AG09319 (cell line): Measurements from ENCODE around the gene TYW5.

Experiments
- DNase-seq: peaks from one replicate; pipeline ENCODE4 v3.0.0-alpha.2; 2010; ENCODE audit warnings: low read depth; ENCODE audit errors: extremely low read depth
- TF ChIP-seq, protein P1 (sequence below): IDR thresholded peaks from 2 replicates; pipeline ENCODE4 v1.5.1; 2011; ENCODE audit warnings: low read depth, mild to moderate bottlenecking, inconsistent platforms, low read length, moderate library complexity

TYW5 gene

DNA sequence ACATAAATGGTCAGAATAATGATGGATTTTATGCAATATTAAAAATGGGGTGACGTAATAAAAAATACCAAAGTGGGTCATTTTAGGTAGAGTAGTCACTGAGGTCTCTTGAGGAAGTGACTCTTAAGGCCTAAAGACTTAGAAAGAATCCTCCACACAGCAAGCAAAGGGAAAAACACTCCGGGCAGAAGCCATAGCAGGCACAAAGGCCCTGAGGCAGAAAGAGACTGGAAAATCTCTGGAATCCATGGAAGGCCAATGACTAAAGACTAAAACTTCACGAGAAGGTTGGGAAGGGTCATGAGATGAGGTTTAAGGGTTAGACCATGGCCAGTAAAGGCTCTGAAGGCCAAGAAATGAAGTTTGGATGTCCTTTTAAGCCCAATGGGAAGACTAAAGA lies 37.0 kb upstream of the TYW5 start:
- TF ChIP-seq, protein P1, sequence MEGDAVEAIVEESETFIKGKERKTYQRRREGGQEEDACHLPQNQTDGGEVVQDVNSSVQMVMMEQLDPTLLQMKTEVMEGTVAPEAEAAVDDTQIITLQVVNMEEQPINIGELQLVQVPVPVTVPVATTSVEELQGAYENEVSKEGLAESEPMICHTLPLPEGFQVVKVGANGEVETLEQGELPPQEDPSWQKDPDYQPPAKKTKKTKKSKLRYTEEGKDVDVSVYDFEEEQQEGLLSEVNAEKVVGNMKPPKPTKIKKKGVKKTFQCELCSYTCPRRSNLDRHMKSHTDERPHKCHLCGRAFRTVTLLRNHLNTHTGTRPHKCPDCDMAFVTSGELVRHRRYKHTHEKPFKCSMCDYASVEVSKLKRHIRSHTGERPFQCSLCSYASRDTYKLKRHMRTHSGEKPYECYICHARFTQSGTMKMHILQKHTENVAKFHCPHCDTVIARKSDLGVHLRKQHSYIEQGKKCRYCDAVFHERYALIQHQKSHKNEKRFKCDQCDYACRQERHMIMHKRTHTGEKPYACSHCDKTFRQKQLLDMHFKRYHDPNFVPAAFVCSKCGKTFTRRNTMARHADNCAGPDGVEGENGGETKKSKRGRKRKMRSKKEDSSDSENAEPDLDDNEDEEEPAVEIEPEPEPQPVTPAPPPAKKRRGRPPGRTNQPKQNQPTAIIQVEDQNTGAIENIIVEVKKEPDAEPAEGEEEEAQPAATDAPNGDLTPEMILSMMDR, result no peak

GRCh38 chr2:199991691-199992090 lies 36.4 kb upstream of the TYW5 start:
- DNase-seq, result no peak

More for the DNA sequence above, 37.0 kb upstream of the TYW5 start:
- DNase-seq, result no peak

GRCh38 chr2:199989822-199990221 lies 34.5 kb upstream of the TYW5 start:
- TF ChIP-seq, protein P1, result no peak

More at GRCh38 chr2:199991691-199992090, 36.4 kb upstream of the TYW5 start:
- TF ChIP-seq, protein P1, result no peak

GRCh38 chr2:199988151-199988550 lies 32.9 kb upstream of the TYW5 start:
- DNase-seq, result no peak
- TF ChIP-seq, protein P1, result no peak

More at GRCh38 chr2:199989822-199990221, 34.5 kb upstream of the TYW5 start:
- DNase-seq, result no peak

DNA sequence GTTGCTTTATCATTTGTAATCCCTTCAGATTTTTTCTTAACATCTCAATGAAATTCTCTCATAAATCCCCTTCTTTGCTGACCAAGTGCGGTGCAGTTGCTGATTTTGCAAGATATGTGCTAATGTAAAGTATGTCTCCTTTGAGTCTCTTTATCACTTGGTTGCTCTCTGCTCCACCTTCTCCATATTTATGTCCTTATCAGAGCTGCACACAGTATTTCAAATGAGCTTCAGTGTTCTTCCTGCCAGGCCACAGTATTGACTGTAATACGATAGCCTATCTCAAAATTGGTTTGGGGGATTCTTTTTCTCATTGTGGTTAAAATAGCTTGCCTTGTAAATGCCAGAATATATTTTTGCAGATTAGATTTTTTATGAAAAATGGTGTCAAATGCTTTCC lies 32.3 kb upstream of the TYW5 start:
- TF ChIP-seq, protein P1, result no peak
- no peak for DNase-seq

DNA sequence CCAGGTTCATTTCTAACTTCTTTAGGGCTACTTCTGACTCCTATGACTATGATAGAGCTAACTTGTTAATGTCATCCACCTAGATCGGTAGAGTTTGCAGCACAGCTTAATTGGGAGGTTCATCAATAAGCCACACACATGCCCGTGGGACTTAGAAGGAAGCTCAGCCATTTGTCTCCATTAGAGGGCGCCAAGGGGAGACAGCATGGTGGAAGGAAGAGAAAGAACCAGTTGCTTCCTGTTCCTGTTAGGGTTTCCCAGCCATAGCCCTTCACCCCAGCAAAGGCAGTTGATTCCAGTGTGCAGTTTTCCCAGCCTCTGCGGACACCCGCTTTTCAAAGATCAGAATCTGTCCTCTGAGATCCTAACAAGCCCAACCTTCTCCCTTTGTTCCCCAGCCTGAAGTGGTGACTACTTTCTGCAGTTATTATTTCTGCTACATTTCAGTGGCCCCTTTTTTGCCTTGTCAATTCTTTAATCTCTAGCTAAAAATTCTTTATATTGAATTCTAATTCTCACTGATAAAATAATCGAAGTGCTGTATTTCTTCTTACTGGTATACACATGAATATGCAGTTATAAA lies 30.4 kb upstream of the TYW5 start:
- no peak for DNase-seq
- TF ChIP-seq, protein P1, result peak; percentile 44

- TF ChIP-seq, protein P1, result no peak
- no peak for DNase-seq
Measured at GRCh38 chr2:199984755-199985154, 29.5 kb upstream of the TYW5 start.
